ENCODE data around the gene PRR36. TPM values are rescaled to one million over a fixed set of nuclear protein-coding genes. Genes with fewer than 3 reads are reported as not detected.

The PRR36 gene
- total RNA-seq, 2 donors from 2014 or later, result 0.22 to 0.37 TPM

DNA sequence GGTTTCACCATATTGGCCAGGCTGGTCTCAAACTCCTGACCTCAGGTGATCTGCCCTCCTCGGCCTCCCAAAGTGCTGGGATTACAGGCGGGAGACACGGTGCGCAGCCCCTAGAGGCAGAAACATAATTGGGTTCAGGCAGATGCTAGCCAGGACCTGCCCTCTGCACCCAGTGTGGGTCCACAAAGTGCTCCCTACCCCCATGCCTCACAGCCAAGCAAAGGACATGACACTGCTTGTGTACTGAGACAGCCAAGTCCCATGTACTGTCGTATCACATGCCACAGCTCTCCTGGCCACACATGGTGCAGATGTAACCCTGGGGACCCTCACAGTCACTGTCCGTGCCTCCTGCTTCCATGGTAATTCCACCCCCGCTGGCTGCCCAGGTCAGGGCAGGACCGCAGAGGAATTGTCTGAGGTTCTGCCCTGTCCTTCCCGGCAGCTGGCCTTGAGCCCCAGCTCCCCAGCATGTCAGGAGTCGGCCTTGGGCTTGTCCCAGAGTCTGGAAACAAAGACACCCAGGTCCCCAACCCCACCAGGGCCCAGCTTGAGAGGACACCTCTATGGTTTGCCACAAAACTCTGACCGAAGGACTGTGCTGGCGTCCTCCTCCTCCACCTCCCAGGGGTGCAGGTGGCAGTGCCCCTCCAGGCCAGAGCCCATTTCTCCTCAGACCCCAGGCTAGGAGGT is 7.6 kb downstream of the PRR36 start:
- H3K4me1 ChIP-seq, result peaks cover 10% of the 10 kb centered on the region
- intact Hi-C loops (cut with DNase I), result no loop called here
- DNase-seq, result no peak

GRCh38 chr19:7865262-7865911 is 8.8 kb downstream of the PRR36 start:
- Histone ChIP-seq H3K4me1 (peaks cover 12% of the 10 kb centered on the region), H3K27ac (no peak overlapping the region), H3K27me3 (peaks cover 33% of the 10 kb centered on the region), H3K9ac (ENCODE audit: low read depth in 2 of 2, low read length in 2 of 2) (no peak overlapping the region), H3K36me3 (no peaks in the 10 kb centered on the region), H3K9me3 (no peaks in the 10 kb centered on the region), H3K4me3 (no peak overlapping the region)
- no peak for TF ChIP-seq CTCF (IDR thresholded peaks at IDR 0.05)
- DNase-seq, result no peak
- intact Hi-C loops (cut with DNase I), result no loop called here

More for the DNA sequence above, 7.6 kb downstream of the PRR36 start:
- H3K9ac ChIP-seq (ENCODE audit: low read depth in 2 of 2, low read length in 2 of 2), result no peak overlapping the region
- no peak overlapping the region for H3K27ac ChIP-seq
- H3K9me3 ChIP-seq, result no peaks in the 10 kb centered on the region
- H3K36me3 ChIP-seq, result no peaks in the 10 kb centered on the region
- H3K27me3 ChIP-seq, result peaks cover 29% of the 10 kb centered on the region
- TF ChIP-seq CTCF (IDR thresholded peaks at IDR 0.05), result no peak
- no peak overlapping the region for H3K4me3 ChIP-seq

- no peak for DNase-seq
- Histone ChIP-seq H3K27ac (no peak overlapping the region), H3K36me3 (no peaks in the 10 kb centered on the region), H3K9ac (ENCODE audit: low read depth in 2 of 2, low read length in 2 of 2) (no peak overlapping the region), H3K4me3 (no peak overlapping the region), H3K27me3 (peaks cover 33% of the 10 kb centered on the region), H3K9me3 (no peaks in the 10 kb centered on the region), H3K4me1 (peaks cover 12% of the 10 kb centered on the region)
- intact Hi-C loops (cut with DNase I), result no loop called here
- TF ChIP-seq CTCF (IDR thresholded peaks at IDR 0.05), result no peak
Measured at GRCh38 chr19:7864690-7865074, 9.5 kb downstream of the PRR36 start.

GRCh38 chr19:7863971-7864689 is 10.1 kb downstream of the PRR36 start:
- no peaks in the 10 kb centered on the region for H3K36me3 ChIP-seq
- no peaks in the 10 kb centered on the region for H3K9me3 ChIP-seq
- H3K27ac ChIP-seq, result no peak overlapping the region
- no peak for DNase-seq
- intact Hi-C loops (cut with DNase I), result no loop called here
- no peak for TF ChIP-seq CTCF (IDR thresholded peaks at IDR 0.05)
- H3K27me3 ChIP-seq, result peaks cover 33% of the 10 kb centered on the region
- no peak overlapping the region for H3K9ac ChIP-seq (ENCODE audit: low read depth in 2 of 2, low read length in 2 of 2)
- no peak overlapping the region for H3K4me3 ChIP-seq
- H3K4me1 ChIP-seq, result peaks cover 12% of the 10 kb centered on the region

DNA sequence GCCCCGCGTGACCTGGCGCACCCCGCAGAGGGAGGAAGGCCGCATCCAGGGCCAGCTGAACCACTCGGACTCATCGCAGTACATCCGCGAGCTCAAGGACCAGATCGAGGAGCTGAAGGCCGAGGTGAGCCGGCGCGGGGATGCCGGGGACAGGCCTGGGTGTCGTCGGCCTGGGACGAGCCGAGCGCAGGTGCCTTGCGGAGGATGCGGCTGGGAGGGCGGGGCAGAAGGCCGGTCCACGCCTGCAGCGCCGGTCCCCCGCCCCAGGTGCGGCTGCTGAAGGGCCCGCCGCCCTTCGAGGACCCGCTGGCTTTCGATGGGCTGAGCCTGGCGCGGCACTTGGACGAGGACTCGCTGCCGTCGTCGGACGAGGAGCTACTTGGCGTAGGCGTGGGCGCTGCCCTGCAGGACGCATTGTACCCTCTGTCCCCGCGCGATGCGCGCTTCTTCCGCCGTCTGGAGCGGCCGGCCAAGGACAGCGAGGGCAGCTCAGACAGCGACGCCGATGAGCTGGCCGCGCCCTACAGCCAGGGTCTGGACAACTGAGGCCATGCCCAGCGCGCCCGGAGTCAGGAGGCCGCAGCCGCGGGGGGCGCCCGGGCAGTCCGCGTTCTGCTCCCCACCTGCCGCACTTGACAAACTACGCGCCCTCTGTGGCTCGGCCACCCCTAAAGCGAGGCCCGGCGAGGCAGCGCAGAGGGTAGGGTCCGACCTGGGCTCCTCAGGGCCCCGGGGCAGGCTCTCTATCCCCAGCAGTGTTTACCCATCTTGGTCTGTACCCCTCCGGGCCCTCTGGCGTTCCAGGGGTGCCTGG is 10.8 kb downstream of the PRR36 start:
- DNase-seq, result no peak
- TF ChIP-seq CTCF (IDR thresholded peaks at IDR 0.05), result no peak
- Histone ChIP-seq H3K27me3 (peaks cover 33% of the 10 kb centered on the region), H3K36me3 (no peaks in the 10 kb centered on the region), H3K9ac (ENCODE audit: low read depth in 2 of 2, low read length in 2 of 2) (no peak overlapping the region), H3K4me1 (peaks cover 9% of the 10 kb centered on the region), H3K4me3 (no peak overlapping the region), H3K27ac (no peak overlapping the region), H3K9me3 (no peaks in the 10 kb centered on the region)
- intact Hi-C loops (cut with DNase I), result no loop called here

Measured in colonic mucosa (tissue), 4 donors.